DND-41 (cell line): ENCODE results near the gene SEC63.

Experiments used
- ATAC-seq: fragments of 200-7000 bp; cut with Tn5 transposase; 3 replicates; pipeline ENCODE4 v1.9.1; 2021; ENCODE audit warnings: low read depth; ENCODE audit not compliant: insufficient read depth
- DNase-seq: peaks from one replicate; pipeline ENCODE4 v3.0.0-alpha.2; 2020
- H2AFZ ChIP-seq: 2 replicates; pipeline ENCODE4 v1.6.0; 2012; ENCODE audit warnings: low read depth, low read length
- H3K27ac ChIP-seq: 2 replicates; pipeline ENCODE4 v1.5.1; 2012; ENCODE audit warnings: low read length, inconsistent platforms
- H3K27me3 ChIP-seq: fragments of 200-600 bp; sonication (generic); 2 replicates; pipeline ENCODE4 v1.6.0; 2012; ENCODE audit warnings: low read length, mild to moderate bottlenecking, inconsistent platforms; ENCODE audit not compliant: insufficient read depth, poor library complexity
- H3K36me3 ChIP-seq: 2 replicates; pipeline ENCODE4 v1.5.1; 2012; ENCODE audit warnings: low read length, inconsistent platforms; ENCODE audit not compliant: insufficient read depth
- H3K4me1 ChIP-seq: 2 replicates; pipeline ENCODE4 v1.5.1; 2012; ENCODE audit warnings: mild to moderate bottlenecking, low read length; ENCODE audit not compliant: insufficient read depth
- H3K4me2 ChIP-seq: 2 replicates; pipeline ENCODE4 v1.6.0; 2012; ENCODE audit warnings: mild to moderate bottlenecking, moderate library complexity, low read length, inconsistent platforms; ENCODE audit not compliant: insufficient read depth
- H3K4me3 ChIP-seq, 2 experiments: fragments of 200-600 bp in 1 of 2; shearing (Covaris generic) in 1 of 2; 2 replicates each; pipeline ENCODE4 v1.5.1; 2012 to 2016; ENCODE audit warnings: inconsistent platforms in 2 of 2, low read length in 2 of 2, mild to moderate bottlenecking in 2 of 2, low read depth in 1 of 2, moderate library complexity in 1 of 2
- H3K79me2 ChIP-seq: 2 replicates; pipeline ENCODE4 v1.6.0; 2012; ENCODE audit warnings: low read length, inconsistent platforms; ENCODE audit not compliant: insufficient read depth
- H3K9ac ChIP-seq: 2 replicates; pipeline ENCODE4 v1.6.0; 2012; ENCODE audit warnings: low read depth, mild to moderate bottlenecking, inconsistent platforms, low read length, moderate library complexity
- H3K9me3 ChIP-seq: 2 replicates; pipeline ENCODE4 v1.5.1; 2012; ENCODE audit warnings: low read length, moderate library complexity, mild to moderate bottlenecking, inconsistent platforms; ENCODE audit not compliant: insufficient read depth, severe bottlenecking
- H4K20me1 ChIP-seq: 2 replicates; pipeline ENCODE4 v1.6.0; 2012; ENCODE audit warnings: low read length; ENCODE audit not compliant: insufficient read depth
- CTCF ChIP-seq: IDR thresholded peaks from 2 replicates; pipeline ENCODE4 v1.5.1; 2012; ENCODE audit warnings: borderline replicate concordance, low read length, moderate library complexity, mild to moderate bottlenecking; ENCODE audit not compliant: poor library complexity, severe bottlenecking; ENCODE audit errors: extremely low read depth
- EZH2 ChIP-seq: IDR thresholded peaks from 3 replicates; pipeline ENCODE4 v1.6.1; 2012; ENCODE audit warnings: borderline replicate concordance, low read depth, mild to moderate bottlenecking, moderate library complexity, low read length, inconsistent platforms; ENCODE audit not compliant: severe bottlenecking

SEC63 gene

GRCh38 chr6:107871016-107871415 lies 87.0 kb downstream of the SEC63 start:
- Histone ChIP-seq H3K79me2 (no peaks in the 10 kb centered on the region), H3K9me3 (no peaks in the 10 kb centered on the region), H2AFZ (no peak overlapping the region), H4K20me1 (peaks cover 5% of the 10 kb centered on the region; the same call in 1 of the 2 replicates), H3K4me3 (no peak overlapping the region), H3K4me1 (no peaks in the 10 kb centered on the region), H3K36me3 (peaks cover 66% of the 10 kb centered on the region), H3K4me2 (no peak overlapping the region), H3K9ac (no peak overlapping the region), H3K27ac (no peak overlapping the region), H3K27me3 (no peaks in the 10 kb centered on the region)
- ATAC-seq, result no peak
- DNase-seq, result no peak
- no peak for TF ChIP-seq EZH2
- TF ChIP-seq CTCF, result no peak

GRCh38 chr6:107870381-107870780 lies 87.6 kb downstream of the SEC63 start:
- H3K36me3 ChIP-seq, result peaks cover 60% of the 10 kb centered on the region
- no peak overlapping the region for H2AFZ ChIP-seq
- TF ChIP-seq CTCF, result no peak
- no peak for TF ChIP-seq EZH2
- no peak for DNase-seq
- no peak for ATAC-seq
- H3K4me3 ChIP-seq, result no peak overlapping the region
- H3K27ac ChIP-seq, result no peak overlapping the region
- H3K9me3 ChIP-seq, result no peaks in the 10 kb centered on the region
- no peaks in the 10 kb centered on the region for H3K27me3 ChIP-seq
- H3K4me2 ChIP-seq, result no peak overlapping the region
- H3K9ac ChIP-seq, result no peak overlapping the region
- no peaks in the 10 kb centered on the region for H3K4me1 ChIP-seq
- peaks cover 5% of the 10 kb centered on the region; the same call in 1 of the 2 replicates for H4K20me1 ChIP-seq
- no peaks in the 10 kb centered on the region for H3K79me2 ChIP-seq

- Histone ChIP-seq H3K27me3 (no peaks in the 10 kb centered on the region), H3K9ac (no peak overlapping the region), H3K4me1 (no peaks in the 10 kb centered on the region), H2AFZ (no peak overlapping the region), H3K9me3 (no peaks in the 10 kb centered on the region), H3K79me2 (no peaks in the 10 kb centered on the region), H3K27ac (no peak overlapping the region), H4K20me1 (peaks cover 5% of the 10 kb centered on the region; the same call in 1 of the 2 replicates), H3K4me2 (no peak overlapping the region), H3K4me3 (no peak overlapping the region), H3K36me3 (peaks cover 55% of the 10 kb centered on the region)
- no peak for TF ChIP-seq EZH2
- TF ChIP-seq CTCF, result no peak
- DNase-seq (no peak), ATAC-seq (no peak)
Observed at GRCh38 chr6:107869871-107870270, 88.1 kb downstream of the SEC63 start.
